ENCODE measurements around the gene RASA2.

DNA sequence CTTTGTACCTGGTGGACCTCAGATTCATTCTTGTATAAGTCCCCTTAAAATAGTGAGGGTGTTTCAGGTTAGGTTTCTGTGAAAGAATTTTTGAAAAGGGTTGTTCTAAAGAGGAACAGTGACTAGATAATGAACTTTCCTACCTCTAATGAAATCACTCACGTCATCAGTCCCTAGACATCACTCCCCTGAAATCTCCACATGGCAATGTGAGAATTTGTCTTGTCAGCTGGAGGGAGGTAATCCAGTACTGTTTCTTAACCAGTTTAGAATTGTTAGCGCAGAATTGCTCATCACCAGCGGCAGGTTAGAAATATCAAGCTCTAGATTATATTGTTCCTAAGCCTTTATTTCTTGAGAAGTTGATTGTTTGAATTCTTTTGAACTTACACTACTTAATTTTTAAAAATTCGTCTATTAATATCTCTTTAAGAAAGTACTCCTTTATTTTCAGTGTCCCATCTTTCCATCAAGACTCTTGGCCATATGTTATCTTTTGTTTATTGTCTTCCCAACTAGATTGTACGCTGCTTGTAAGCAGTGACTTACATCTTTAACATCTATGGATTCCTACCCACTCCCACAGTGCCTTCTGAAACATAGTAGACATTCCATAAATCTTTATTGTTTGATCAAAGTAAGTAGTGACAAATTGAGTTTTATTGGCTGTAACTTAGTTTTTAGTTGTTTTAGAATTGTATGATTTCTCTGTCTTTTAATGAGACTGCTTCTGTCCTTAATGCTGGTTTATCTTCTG is 52.8 kb downstream of the RASA2 start:
- TF ChIP-seq, protein P1, sequence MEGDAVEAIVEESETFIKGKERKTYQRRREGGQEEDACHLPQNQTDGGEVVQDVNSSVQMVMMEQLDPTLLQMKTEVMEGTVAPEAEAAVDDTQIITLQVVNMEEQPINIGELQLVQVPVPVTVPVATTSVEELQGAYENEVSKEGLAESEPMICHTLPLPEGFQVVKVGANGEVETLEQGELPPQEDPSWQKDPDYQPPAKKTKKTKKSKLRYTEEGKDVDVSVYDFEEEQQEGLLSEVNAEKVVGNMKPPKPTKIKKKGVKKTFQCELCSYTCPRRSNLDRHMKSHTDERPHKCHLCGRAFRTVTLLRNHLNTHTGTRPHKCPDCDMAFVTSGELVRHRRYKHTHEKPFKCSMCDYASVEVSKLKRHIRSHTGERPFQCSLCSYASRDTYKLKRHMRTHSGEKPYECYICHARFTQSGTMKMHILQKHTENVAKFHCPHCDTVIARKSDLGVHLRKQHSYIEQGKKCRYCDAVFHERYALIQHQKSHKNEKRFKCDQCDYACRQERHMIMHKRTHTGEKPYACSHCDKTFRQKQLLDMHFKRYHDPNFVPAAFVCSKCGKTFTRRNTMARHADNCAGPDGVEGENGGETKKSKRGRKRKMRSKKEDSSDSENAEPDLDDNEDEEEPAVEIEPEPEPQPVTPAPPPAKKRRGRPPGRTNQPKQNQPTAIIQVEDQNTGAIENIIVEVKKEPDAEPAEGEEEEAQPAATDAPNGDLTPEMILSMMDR (IDR thresholded peaks at IDR 0.05 in 4 of 5, conservative IDR thresholded peaks at IDR 0.05 in 1 of 5), result no peak
- TF ChIP-seq POLR2A (IDR thresholded peaks at IDR 0.05), result no peak
